H1 (cell line): ENCODE results near the gene DLG1.

Experiments used
- ATF3 ChIP-seq: IDR thresholded peaks from 2 replicates; pipeline ENCODE4 v1.6.1; 2011; ENCODE audit warnings: low read depth, mild to moderate bottlenecking, low read length; ENCODE audit not compliant: insufficient read depth
- CBX8 ChIP-seq: fragments of 300-800, 300-1000 bp; sonication (generic); IDR thresholded peaks from 2 replicates; pipeline ENCODE4 v1.7.1; 2016; ENCODE audit warnings: low read depth, low read length, borderline replicate concordance
- CEBPB ChIP-seq: IDR thresholded peaks from 2 replicates; pipeline ENCODE4 v1.6.1; 2012; ENCODE audit warnings: low read depth, low read length
- CTCF ChIP-seq, 3 experiments: IDR thresholded peaks; 1 replicate in 2 of 3; 2 replicates in 1 of 3; pipeline versions ENCODE4 v1.5.1 to v1.6.1; 2011; ENCODE audit warnings: low read length in 3 of 3, mild to moderate bottlenecking in 3 of 3, inconsistent platforms in 2 of 3, low read depth in 1 of 3, moderate library complexity in 1 of 3; ENCODE audit not compliant: insufficient read depth in 1 of 3; ENCODE audit errors: control extremely low read depth in 1 of 3
- MAX ChIP-seq: IDR thresholded peaks from 2 replicates; pipeline ENCODE4 v1.6.1; 2012; ENCODE audit warnings: inconsistent platforms
- PHF8 ChIP-seq: fragments of 200-600 bp; sonication (generic); conservative IDR thresholded peaks from 2 replicates; pipeline ENCODE4 v1.7.1; 2012; ENCODE audit warnings: low read depth, mild to moderate bottlenecking, inconsistent platforms, low read length, moderate library complexity
- POLR2AphosphoS5 ChIP-seq: IDR thresholded peaks from 2 replicates; pipeline ENCODE4 v1.6.1; 2011; ENCODE audit warnings: low read depth, low read length
- TAF1 ChIP-seq: IDR thresholded peaks from 2 replicates; pipeline ENCODE4 v1.6.1; 2011; ENCODE audit warnings: mild to moderate bottlenecking, low read depth, low read length
- USF2 ChIP-seq: IDR thresholded peaks from 2 replicates; pipeline ENCODE4 v1.6.1; 2011; ENCODE audit warnings: low read length, improper control_type of control experiment

- TF ChIP-seq CTCF (IDR thresholded peaks at IDR 0.05; ENCODE audit: control extremely low read depth in 1 of 3, insufficient read depth in 1 of 3, low read depth in 1 of 3, low read length in 3 of 3), result no peak
- no peak for TF ChIP-seq PHF8
- no peak for TF ChIP-seq ATF3
- no peak for TF ChIP-seq POLR2AphosphoS5
- TF ChIP-seq TAF1, result no peak
- no peak for TF ChIP-seq CEBPB
- no peak for TF ChIP-seq MAX
- TF ChIP-seq CBX8, result no peak
- no peak for TF ChIP-seq USF2
Measured at GRCh38 chr3:197337214-197337613, 38.8 kb upstream of the DLG1 start.
